GM20431 (cell line): Measurements from ENCODE around the gene TMEM163.
"Not testable (repeated sequence)": the region's sequence is repeated elsewhere in the genome, so short reads cannot be mapped to it uniquely, and the experiment has no call there.

Experiments used
- in situ Hi-C: fragments of 300-500 bp; cut with MseI, MboI; formaldehyde crosslinking; loops from one replicate; pipeline ENCODE4 v1.15.0; 2020; ENCODE audit warnings: low sequenced_read_pairs; ENCODE audit not compliant: unreplicated experiment

Gene TMEM163

GRCh38 chr2:134667541-134667940 lies 51.3 kb downstream of the TMEM163 start:
- in situ Hi-C loops = no loop called here

GRCh38 chr2:134667081-134667480 lies 51.7 kb downstream of the TMEM163 start:
- in situ Hi-C loops = no loop called here

GRCh38 chr2:134665727-134666506 lies 52.9 kb downstream of the TMEM163 start:
- in situ Hi-C loops = no loop called here

- in situ Hi-C loops = no loop called here
These were observed 55.0 kb downstream of the TMEM163 start for GRCh38 chr2:134663451-134664450.

GRCh38 chr2:134662751-134663150 lies 56.0 kb downstream of the TMEM163 start:
- in situ Hi-C loops = no loop called here

- in situ Hi-C loops = no loop called here
These were observed 58.0 kb downstream of the TMEM163 start for GRCh38 chr2:134660626-134661402.

- in situ Hi-C loops = no loop called here
These were observed 59.1 kb downstream of the TMEM163 start for GRCh38 chr2:134659724-134660123.

- in situ Hi-C loops = no loop called here
These were observed 61.0 kb downstream of the TMEM163 start for GRCh38 chr2:134657650-134658250.

- in situ Hi-C loops = not testable (repeated sequence)
These were observed 62.4 kb downstream of the TMEM163 start for GRCh38 chr2:134656391-134656790.

- in situ Hi-C loops = no loop called here
These were observed 70.2 kb downstream of the TMEM163 start for GRCh38 chr2:134648586-134648985.

GRCh38 chr2:134647607-134648256 lies 71.1 kb downstream of the TMEM163 start:
- in situ Hi-C loops = no loop called here

GRCh38 chr2:134642938-134643337 lies 75.9 kb downstream of the TMEM163 start:
- in situ Hi-C loops = no loop called here

GRCh38 chr2:134640494-134640893 lies 78.3 kb downstream of the TMEM163 start:
- in situ Hi-C loops = no loop called here

GRCh38 chr2:134639265-134639664 lies 79.5 kb downstream of the TMEM163 start:
- in situ Hi-C loops = no loop called here

- in situ Hi-C loops = no loop called here
These were observed 82.1 kb downstream of the TMEM163 start for GRCh38 chr2:134636714-134637113.

GRCh38 chr2:134634054-134634753 lies 84.6 kb downstream of the TMEM163 start:
- in situ Hi-C loops = no loop called here

GRCh38 chr2:134630504-134631159 lies 88.2 kb downstream of the TMEM163 start:
- in situ Hi-C loops = no loop called here

GRCh38 chr2:134628453-134628852 lies 90.3 kb downstream of the TMEM163 start:
- in situ Hi-C loops = no loop called here
